ENCODE data around the gene CBL.

- TF ChIP-seq FOXM1 (IDR thresholded peaks at IDR 0.05; ENCODE audit: borderline replicate concordance, low read depth) (no peak), CREB1 (IDR thresholded peaks at IDR 0.05; ENCODE audit: low read depth) (no peak), EGR1 (IDR thresholded peaks at IDR 0.05) (no peak), CEBPB (IDR thresholded peaks at IDR 0.05) (no peak), MAX (IDR thresholded peaks at IDR 0.05) (no peak), TEAD4 (IDR thresholded peaks at IDR 0.05) (no peak), TAF1 (IDR thresholded peaks at IDR 0.05; ENCODE audit: low read depth) (no peak), EP300 (IDR thresholded peaks at IDR 0.05; ENCODE audit: borderline replicate concordance) (no peak), REST (IDR thresholded peaks at IDR 0.05; ENCODE audit: low read depth) (no peak), RAD21 (IDR thresholded peaks at IDR 0.05; ENCODE audit: low read depth) (no peak), YY1 (IDR thresholded peaks at IDR 0.05; ENCODE audit: low read depth) (no peak)
Observed at GRCh38 chr11:119194811-119195440, 11.2 kb upstream of the CBL start.

Measured in Ishikawa (cell line).